A549 treated with Hydrocortisone at 1 μM for 4 hours (cell line): ENCODE measurements around the gene OR10Z1. TPM values are rescaled to one million over a fixed set of nuclear protein-coding genes. Genes with fewer than 3 reads are reported as not detected.

ENCODE experiments used
- total RNA-seq: library from RNA; stranded (reverse); fragments of 200-300 nt; extraction: Qiagen RNA extraction; gene quantifications from 5 replicates; pipeline ENCODE4 v1.2.3, GENCODE V29; 2022

OR10Z1 gene, protein sequence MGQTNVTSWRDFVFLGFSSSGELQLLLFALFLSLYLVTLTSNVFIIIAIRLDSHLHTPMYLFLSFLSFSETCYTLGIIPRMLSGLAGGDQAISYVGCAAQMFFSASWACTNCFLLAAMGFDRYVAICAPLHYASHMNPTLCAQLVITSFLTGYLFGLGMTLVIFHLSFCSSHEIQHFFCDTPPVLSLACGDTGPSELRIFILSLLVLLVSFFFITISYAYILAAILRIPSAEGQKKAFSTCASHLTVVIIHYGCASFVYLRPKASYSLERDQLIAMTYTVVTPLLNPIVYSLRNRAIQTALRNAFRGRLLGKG
- not detected in 5 replicates for total RNA-seq

GRCh38 chr1:158604968-158605367 is at the start of gene OR10Z1:
Gene OR10Z1 (plus strand): TSS chr1:158605268. CDS start chr1:158606439, 1,171 bp downstream.

GRCh38 chr1:158570480-158570879 is 34.6 kb upstream of the OR10Z1 start, which contains the start of gene OR6P1:
Gene OR6P1 (minus strand): TSS chr1:158570580. CDS start chr1:158563604, 6,976 bp downstream.

GRCh38 chr1:158579733-158580132 is 25.3 kb upstream of the OR10Z1 start, which contains the start of gene OR10X1:
Gene OR10X1 (minus strand): TSS chr1:158579899. CDS start chr1:158579899, 0 bp downstream.

Other genes with a start within 250 kb of the OR10Z1 start
- gene OR10T2, start 205.8 kb upstream of the OR10Z1 start, total RNA-seq: not detected in 5 replicates
- gene OR10K2, start 179.0 kb upstream of the OR10Z1 start, total RNA-seq: not detected in 5 replicates
- gene OR10K1, start 143.4 kb upstream of the OR10Z1 start, total RNA-seq: not detected in 5 replicates
- not detected in 5 replicates for gene OR10R2, start 133.0 kb upstream of the OR10Z1 start, total RNA-seq
- gene OR6Y1, start 50.9 kb upstream of the OR10Z1 start, total RNA-seq: not detected in 5 replicates
- gene OR6P1, start 34.7 kb upstream of the OR10Z1 start, total RNA-seq: not detected in 5 replicates
- not detected in 5 replicates for gene OR10X1, start 25.4 kb upstream of the OR10Z1 start, total RNA-seq
- not detected in 5 replicates for gene SPTA1, start 81.4 kb downstream of the OR10Z1 start, total RNA-seq
- gene OR6K2, start 95.4 kb downstream of the OR10Z1 start, total RNA-seq: not detected in 5 replicates
- not detected in 5 replicates for gene OR6K3, start 115.5 kb downstream of the OR10Z1 start, total RNA-seq
- gene OR6K6, start 149.5 kb downstream of the OR10Z1 start, total RNA-seq: not detected in 5 replicates
- gene OR6N1, start 166.9 kb downstream of the OR10Z1 start, total RNA-seq: not detected in 5 replicates
- not detected in 5 replicates for gene OR6N2, start 175.9 kb downstream of the OR10Z1 start, total RNA-seq
- not detected in 5 replicates for gene MNDA, start 226.1 kb downstream of the OR10Z1 start, total RNA-seq